Loucy (cell line): ENCODE data around the gene PDE4D.
"Not testable (repeated sequence)": the region's sequence is repeated elsewhere in the genome, so short reads cannot be mapped to it uniquely, and the experiment has no call there.

Source experiments
- H2AFZ ChIP-seq: fragments of 200-600 bp; sonication (generic); 2 replicates; pipeline ENCODE4 v1.6.0; 2016; ENCODE audit warnings: antibody characterized with exemption, mild to moderate bottlenecking, low read length, moderate library complexity
- H3F3A ChIP-seq: fragments of 200-600 bp; 2 replicates; pipeline ENCODE4 v1.6.0; 2016; ENCODE audit warnings: antibody characterized with exemption, low read depth, mild to moderate bottlenecking
- H3K27me3 ChIP-seq: fragments of 200-600 bp; sonication (generic); 2 replicates; pipeline ENCODE4 v1.6.1; 2014; ENCODE audit warnings: low read length, mild to moderate bottlenecking; ENCODE audit not compliant: insufficient read depth, poor library complexity, severe bottlenecking
- H3K36me3 ChIP-seq: fragments of 200-600 bp; sonication (generic); 2 replicates; pipeline ENCODE4 v1.6.1; 2016; ENCODE audit warnings: low read length; ENCODE audit not compliant: insufficient read depth
- H3K4me1 ChIP-seq: fragments of 200-600 bp; sonication (generic); 2 replicates; pipeline ENCODE4 v1.5.1; 2014; ENCODE audit warnings: low read length, mild to moderate bottlenecking; ENCODE audit not compliant: insufficient read depth, poor library complexity, severe bottlenecking
- H3K4me2 ChIP-seq: fragments of 200-600 bp; sonication (generic); 2 replicates; pipeline ENCODE4 v1.6.0; 2014; ENCODE audit warnings: antibody characterized with exemption, low read length, low read depth, mild to moderate bottlenecking; ENCODE audit not compliant: poor library complexity, severe bottlenecking
- H3K4me3 ChIP-seq: fragments of 200-600 bp; sonication (generic); 2 replicates; pipeline ENCODE4 v1.5.1; 2014; ENCODE audit warnings: low read length, mild to moderate bottlenecking, mixed read lengths; ENCODE audit not compliant: poor library complexity, severe bottlenecking
- H3K79me2 ChIP-seq: fragments of 200-600 bp; sonication (generic); 2 replicates; pipeline ENCODE4 v1.6.1; 2014; ENCODE audit warnings: low read length; ENCODE audit not compliant: insufficient read depth
- H3K9ac ChIP-seq: fragments of 200-600 bp; sonication (generic); 2 replicates; pipeline ENCODE4 v1.6.0; 2014; ENCODE audit warnings: mild to moderate bottlenecking, low read depth, low read length, moderate library complexity; ENCODE audit not compliant: poor library complexity, severe bottlenecking
- H3K9me2 ChIP-seq: fragments of 200-600 bp; sonication (generic); replicated peaks from 2 replicates; pipeline ENCODE4 v1.6.1; 2016; ENCODE audit warnings: low read depth, low read length, mixed read lengths
- H3K9me3 ChIP-seq: fragments of 200-600 bp; sonication (generic); 2 replicates; pipeline ENCODE4 v1.6.1; 2014; ENCODE audit warnings: mild to moderate bottlenecking, antibody characterized with exemption, low read length, low read depth; ENCODE audit not compliant: insufficient read depth
- H4K20me1 ChIP-seq: fragments of 200-600 bp; sonication (generic); 2 replicates; pipeline ENCODE4 v1.6.0; 2014; ENCODE audit warnings: antibody characterized with exemption, low read length, mild to moderate bottlenecking; ENCODE audit not compliant: insufficient read depth, poor library complexity, severe bottlenecking
- EZH2phosphoT487 ChIP-seq: fragments of 200-600 bp; IDR thresholded peaks from 2 replicates; pipeline ENCODE4 v1.6.1; 2018; ENCODE audit warnings: antibody characterized with exemption, mild to moderate bottlenecking, moderate library complexity, borderline replicate concordance
- TF ChIP-seq, protein P1 (sequence below): fragments of 200-600 bp; sonication (generic); conservative IDR thresholded peaks from 2 replicates; pipeline ENCODE4 v1.5.1; 2014; ENCODE audit warnings: mild to moderate bottlenecking, antibody characterized with exemption, low read length

PDE4D gene

DNA sequence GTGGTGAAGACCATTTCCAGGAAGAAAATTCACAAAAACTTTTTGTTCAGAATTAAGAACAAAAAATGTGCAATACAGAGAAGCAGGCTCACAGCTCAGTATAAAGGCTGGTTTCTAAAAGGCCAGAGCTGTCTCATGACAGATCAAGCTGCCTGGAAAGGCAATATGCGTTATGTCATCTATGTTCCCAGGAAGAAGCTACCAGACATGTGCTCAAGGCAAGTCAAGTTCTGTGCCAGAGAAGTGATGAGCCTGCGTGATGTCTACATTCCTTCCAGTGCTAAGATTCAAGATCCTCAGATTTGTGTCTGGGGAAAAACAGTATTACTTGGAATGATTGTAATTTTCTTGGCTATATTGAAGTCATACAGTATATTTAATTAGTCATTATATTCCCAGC, 104.3 kb downstream of the PDE4D start:
- Histone ChIP-seq H3K4me3 (no peak overlapping the region), H3K9me3 (no peaks in the 10 kb centered on the region), H3K36me3 (no peaks in the 10 kb centered on the region), H3K27me3 (no peaks in the 10 kb centered on the region), H3K9me2 (no peaks in the 10 kb centered on the region), H2AFZ (no peak overlapping the region), H3K79me2 (no peaks in the 10 kb centered on the region), H3K4me1 (no peaks in the 10 kb centered on the region), H3K9ac (no peak overlapping the region), H3K4me2 (no peak overlapping the region), H3F3A (no peaks in the 10 kb centered on the region), H4K20me1 (no peaks in the 10 kb centered on the region)
- TF ChIP-seq, protein P1, sequence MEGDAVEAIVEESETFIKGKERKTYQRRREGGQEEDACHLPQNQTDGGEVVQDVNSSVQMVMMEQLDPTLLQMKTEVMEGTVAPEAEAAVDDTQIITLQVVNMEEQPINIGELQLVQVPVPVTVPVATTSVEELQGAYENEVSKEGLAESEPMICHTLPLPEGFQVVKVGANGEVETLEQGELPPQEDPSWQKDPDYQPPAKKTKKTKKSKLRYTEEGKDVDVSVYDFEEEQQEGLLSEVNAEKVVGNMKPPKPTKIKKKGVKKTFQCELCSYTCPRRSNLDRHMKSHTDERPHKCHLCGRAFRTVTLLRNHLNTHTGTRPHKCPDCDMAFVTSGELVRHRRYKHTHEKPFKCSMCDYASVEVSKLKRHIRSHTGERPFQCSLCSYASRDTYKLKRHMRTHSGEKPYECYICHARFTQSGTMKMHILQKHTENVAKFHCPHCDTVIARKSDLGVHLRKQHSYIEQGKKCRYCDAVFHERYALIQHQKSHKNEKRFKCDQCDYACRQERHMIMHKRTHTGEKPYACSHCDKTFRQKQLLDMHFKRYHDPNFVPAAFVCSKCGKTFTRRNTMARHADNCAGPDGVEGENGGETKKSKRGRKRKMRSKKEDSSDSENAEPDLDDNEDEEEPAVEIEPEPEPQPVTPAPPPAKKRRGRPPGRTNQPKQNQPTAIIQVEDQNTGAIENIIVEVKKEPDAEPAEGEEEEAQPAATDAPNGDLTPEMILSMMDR: no peak
- TF ChIP-seq EZH2phosphoT487: no peak

DNA sequence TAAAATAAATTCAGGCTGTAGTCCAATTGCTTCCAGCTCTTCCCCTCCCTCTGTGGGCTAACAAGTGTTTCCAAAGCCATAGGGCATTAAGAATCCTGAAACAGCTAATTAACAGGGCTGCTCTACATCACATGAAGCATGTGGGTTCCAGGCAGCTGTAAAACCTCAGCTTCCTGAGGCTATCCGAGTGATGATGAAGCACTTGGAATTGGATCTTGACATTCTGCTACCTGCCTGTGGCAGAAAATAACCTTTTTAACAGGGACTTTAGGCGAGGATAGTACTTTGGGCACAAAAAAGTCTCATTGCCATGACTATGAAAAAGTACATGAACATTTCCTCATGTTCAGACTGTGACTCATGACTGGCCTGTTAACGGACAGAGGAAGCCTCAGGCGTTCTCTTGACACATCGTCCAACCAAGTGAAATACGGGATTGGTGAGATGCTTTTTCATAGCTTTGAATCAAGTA, 107.2 kb downstream of the PDE4D start:
- Histone ChIP-seq H3K4me1 (no peaks in the 10 kb centered on the region), H4K20me1 (no peaks in the 10 kb centered on the region), H3K9me3 (no peaks in the 10 kb centered on the region), H3F3A (no peaks in the 10 kb centered on the region), H3K27me3 (no peaks in the 10 kb centered on the region), H3K4me2 (no peak overlapping the region), H3K9ac (no peak overlapping the region), H3K36me3 (no peaks in the 10 kb centered on the region), H2AFZ (no peak overlapping the region), H3K4me3 (no peak overlapping the region), H3K9me2 (no peaks in the 10 kb centered on the region), H3K79me2 (no peaks in the 10 kb centered on the region)
- TF ChIP-seq EZH2phosphoT487: no peak
- TF ChIP-seq, protein P1: no peak

DNA sequence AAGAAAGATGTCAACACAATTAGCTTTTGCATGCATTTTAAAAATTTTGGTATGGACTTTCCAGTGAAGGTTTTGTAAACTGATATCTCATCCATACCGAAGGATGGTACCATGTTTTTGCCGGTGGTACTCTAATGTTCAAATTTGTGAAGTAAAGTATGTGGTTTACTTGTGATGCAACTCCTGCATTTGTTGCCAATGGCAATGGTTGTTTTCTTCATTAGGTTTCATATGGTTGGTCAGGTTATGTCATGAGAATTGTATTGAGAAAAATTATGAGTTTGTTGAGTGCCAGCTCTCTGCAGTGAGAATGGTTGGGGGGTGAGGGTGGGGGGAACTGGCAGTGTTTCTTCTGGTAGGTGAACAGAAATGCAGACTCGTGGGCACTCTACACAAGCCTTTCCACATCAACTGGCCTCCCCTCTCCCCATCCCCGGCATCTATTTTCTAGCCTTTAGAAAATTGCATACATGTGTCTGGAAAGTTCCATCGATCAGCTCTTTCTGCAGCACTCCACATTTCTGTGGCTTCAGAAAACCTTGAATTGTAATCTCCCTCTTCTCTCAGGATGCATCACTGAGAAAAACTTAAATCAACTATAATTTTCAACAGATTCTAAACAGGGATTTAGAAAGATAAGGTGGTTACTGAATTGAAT, 107.7 kb downstream of the PDE4D start:
- Histone ChIP-seq H3K36me3 (no peaks in the 10 kb centered on the region), H4K20me1 (no peaks in the 10 kb centered on the region), H2AFZ (no peak overlapping the region), H3K4me3 (no peak overlapping the region), H3K9me3 (no peaks in the 10 kb centered on the region), H3K9me2 (no peaks in the 10 kb centered on the region), H3K4me2 (no peak overlapping the region), H3K4me1 (no peaks in the 10 kb centered on the region), H3K79me2 (no peaks in the 10 kb centered on the region), H3K27me3 (no peaks in the 10 kb centered on the region), H3F3A (no peaks in the 10 kb centered on the region), H3K9ac (no peak overlapping the region)
- TF ChIP-seq EZH2phosphoT487: no peak
- TF ChIP-seq, protein P1: no peak

DNA sequence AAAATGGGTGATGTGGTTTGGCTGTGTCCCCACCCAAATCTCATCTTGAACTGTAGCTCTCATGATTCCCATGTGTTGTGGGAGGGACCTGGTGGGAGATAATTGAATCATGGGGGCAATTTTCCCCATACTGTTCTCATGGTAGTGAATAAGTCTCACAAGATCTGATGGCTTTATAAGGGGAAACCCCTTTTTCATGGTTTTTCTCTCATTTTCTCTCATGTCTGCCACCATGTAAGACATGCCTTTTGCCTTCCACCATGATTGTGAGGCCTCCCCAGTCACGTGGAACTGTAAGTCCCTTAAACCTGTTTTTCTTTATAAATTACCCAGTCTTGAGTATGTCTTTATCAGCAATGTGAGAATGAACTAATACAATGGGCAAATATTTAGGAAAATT, 108.8 kb downstream of the PDE4D start:
- not testable (repeated sequence) for H2AFZ ChIP-seq, H4K20me1 ChIP-seq, H3K27me3 ChIP-seq, H3K4me1 ChIP-seq, H3K36me3 ChIP-seq, H3K4me3 ChIP-seq, H3K79me2 ChIP-seq, H3K9me2 ChIP-seq, H3K9me3 ChIP-seq, H3K4me2 ChIP-seq, H3K9ac ChIP-seq, H3F3A ChIP-seq
